ENCODE measurements around the gene ZNF268. TPM values are rescaled to one million over a fixed set of nuclear protein-coding genes. Genes with fewer than 3 reads are reported as not detected.

Gene ZNF268
- total RNA-seq, 6 experiments from 2014 or later, result 8.2 to 14.2 (median 10.7) TPM

- H3K9me3 ChIP-seq, result no peaks in the 10 kb centered on the region
- no peak overlapping the region for H3K27ac ChIP-seq
- 100% methylated on average over 3 of the region's 16 CpGs for WGBS (ENCODE audit: insufficient coverage, low coverage, low lambda C conversion rate, missing lambda C conversion rate)
- ATAC-seq (no peak), DNase-seq (no peak)
- H3K4me1 ChIP-seq, result no peaks in the 10 kb centered on the region
- no peak overlapping the region for H3K4me3 ChIP-seq
- no peaks in the 10 kb centered on the region for H3K27me3 ChIP-seq
- TF ChIP-seq POLR2A (IDR thresholded peaks at IDR 0.05), result no peak
- no peak for TF ChIP-seq CTCF (IDR thresholded peaks at IDR 0.05)
- intact Hi-C loops (cut with DNase I), result no loop called here
- no peaks in the 10 kb centered on the region for H3K36me3 ChIP-seq
These were observed 39.9 kb downstream of the ZNF268 start for GRCh38 chr12:133221241-133221640.

GRCh38 chr12:133222211-133222610, 40.9 kb downstream of the ZNF268 start:
- Histone ChIP-seq H3K4me1 (no peaks in the 10 kb centered on the region), H3K27ac (no peak overlapping the region), H3K36me3 (no peaks in the 10 kb centered on the region), H3K9me3 (no peaks in the 10 kb centered on the region), H3K27me3 (no peaks in the 10 kb centered on the region), H3K4me3 (no peak overlapping the region)
- WGBS (ENCODE audit: insufficient coverage, low coverage, low lambda C conversion rate, missing lambda C conversion rate), result 65% methylated on average over 9 of the region's 10 CpGs
- no peak for DNase-seq
- intact Hi-C loops (cut with DNase I), result no loop called here
- no peak for ATAC-seq
- TF ChIP-seq CTCF (IDR thresholded peaks at IDR 0.05) (no peak), POLR2A (IDR thresholded peaks at IDR 0.05) (no peak)

- Histone ChIP-seq H3K27ac (no peak overlapping the region), H3K27me3 (no peaks in the 10 kb centered on the region), H3K36me3 (no peaks in the 10 kb centered on the region), H3K9me3 (no peaks in the 10 kb centered on the region), H3K4me3 (no peak overlapping the region), H3K4me1 (no peaks in the 10 kb centered on the region)
- DNase-seq (no peak), ATAC-seq (no peak)
- TF ChIP-seq POLR2A (IDR thresholded peaks at IDR 0.05), result no peak
- TF ChIP-seq CTCF (IDR thresholded peaks at IDR 0.05), result no peak
- 73% methylated on average over 2 of the region's 4 CpGs for WGBS (ENCODE audit: insufficient coverage, low coverage, low lambda C conversion rate, missing lambda C conversion rate)
- intact Hi-C loops (cut with DNase I), result no loop called here
These were observed 44.2 kb downstream of the ZNF268 start for GRCh38 chr12:133225527-133225926.

- Histone ChIP-seq H3K9me3 (no peaks in the 10 kb centered on the region), H3K4me1 (no peaks in the 10 kb centered on the region), H3K36me3 (no peaks in the 10 kb centered on the region), H3K27me3 (no peaks in the 10 kb centered on the region), H3K27ac (no peak overlapping the region), H3K4me3 (no peak overlapping the region)
- intact Hi-C loops (cut with DNase I), result no loop called here
- no peak for ATAC-seq
- DNase-seq, result no peak
- TF ChIP-seq CTCF (IDR thresholded peaks at IDR 0.05) (no peak), POLR2A (IDR thresholded peaks at IDR 0.05) (no peak)
- WGBS (ENCODE audit: insufficient coverage, low coverage, low lambda C conversion rate, missing lambda C conversion rate), result no CpG with 5 or more reads among the region's 8 CpGs
These were observed 45.4 kb downstream of the ZNF268 start for GRCh38 chr12:133226690-133227089.

- Histone ChIP-seq H3K27ac (no peak overlapping the region), H3K36me3 (no peaks in the 10 kb centered on the region), H3K27me3 (no peaks in the 10 kb centered on the region), H3K4me1 (no peaks in the 10 kb centered on the region), H3K4me3 (no peak overlapping the region), H3K9me3 (no peaks in the 10 kb centered on the region)
- no peak for DNase-seq
- WGBS (ENCODE audit: insufficient coverage, low coverage, low lambda C conversion rate, missing lambda C conversion rate), result 58% methylated on average over 4 of the region's 7 CpGs
- no peak for ATAC-seq
- TF ChIP-seq CTCF (IDR thresholded peaks at IDR 0.05), result no peak
- TF ChIP-seq POLR2A (IDR thresholded peaks at IDR 0.05), result no peak
- intact Hi-C loops (cut with DNase I), result no loop called here
These were observed 46.1 kb downstream of the ZNF268 start for GRCh38 chr12:133227281-133227852.
